ENCODE results near the gene BCAS1.

Gene BCAS1

DNA sequence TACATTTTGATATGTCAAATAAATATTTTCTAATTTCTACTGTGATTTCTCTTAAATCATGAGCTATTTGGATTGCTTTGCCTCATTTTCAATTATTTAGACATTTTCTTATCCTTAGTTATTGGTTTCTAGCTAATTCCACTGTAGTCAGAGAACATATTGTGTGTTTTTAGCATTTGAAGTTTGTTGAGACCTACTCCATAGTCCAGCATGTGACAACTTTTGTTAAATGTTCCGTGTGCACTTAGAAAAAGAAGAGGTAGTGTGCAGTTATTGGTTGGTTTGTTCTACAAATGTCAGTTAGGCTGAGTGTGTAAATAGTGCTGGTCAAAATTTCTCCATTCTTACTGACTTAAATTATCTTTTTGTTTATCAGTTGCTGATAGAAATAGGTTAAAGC is 138.8 kb downstream of the BCAS1 start:
- no peak overlapping the region for H3K4me3 ChIP-seq (ENCODE audit: low read depth, low read length)
- TF ChIP-seq, protein P1, sequence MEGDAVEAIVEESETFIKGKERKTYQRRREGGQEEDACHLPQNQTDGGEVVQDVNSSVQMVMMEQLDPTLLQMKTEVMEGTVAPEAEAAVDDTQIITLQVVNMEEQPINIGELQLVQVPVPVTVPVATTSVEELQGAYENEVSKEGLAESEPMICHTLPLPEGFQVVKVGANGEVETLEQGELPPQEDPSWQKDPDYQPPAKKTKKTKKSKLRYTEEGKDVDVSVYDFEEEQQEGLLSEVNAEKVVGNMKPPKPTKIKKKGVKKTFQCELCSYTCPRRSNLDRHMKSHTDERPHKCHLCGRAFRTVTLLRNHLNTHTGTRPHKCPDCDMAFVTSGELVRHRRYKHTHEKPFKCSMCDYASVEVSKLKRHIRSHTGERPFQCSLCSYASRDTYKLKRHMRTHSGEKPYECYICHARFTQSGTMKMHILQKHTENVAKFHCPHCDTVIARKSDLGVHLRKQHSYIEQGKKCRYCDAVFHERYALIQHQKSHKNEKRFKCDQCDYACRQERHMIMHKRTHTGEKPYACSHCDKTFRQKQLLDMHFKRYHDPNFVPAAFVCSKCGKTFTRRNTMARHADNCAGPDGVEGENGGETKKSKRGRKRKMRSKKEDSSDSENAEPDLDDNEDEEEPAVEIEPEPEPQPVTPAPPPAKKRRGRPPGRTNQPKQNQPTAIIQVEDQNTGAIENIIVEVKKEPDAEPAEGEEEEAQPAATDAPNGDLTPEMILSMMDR (IDR thresholded peaks at IDR 0.05; ENCODE audit: low read depth, low read length) = no peak

DNA sequence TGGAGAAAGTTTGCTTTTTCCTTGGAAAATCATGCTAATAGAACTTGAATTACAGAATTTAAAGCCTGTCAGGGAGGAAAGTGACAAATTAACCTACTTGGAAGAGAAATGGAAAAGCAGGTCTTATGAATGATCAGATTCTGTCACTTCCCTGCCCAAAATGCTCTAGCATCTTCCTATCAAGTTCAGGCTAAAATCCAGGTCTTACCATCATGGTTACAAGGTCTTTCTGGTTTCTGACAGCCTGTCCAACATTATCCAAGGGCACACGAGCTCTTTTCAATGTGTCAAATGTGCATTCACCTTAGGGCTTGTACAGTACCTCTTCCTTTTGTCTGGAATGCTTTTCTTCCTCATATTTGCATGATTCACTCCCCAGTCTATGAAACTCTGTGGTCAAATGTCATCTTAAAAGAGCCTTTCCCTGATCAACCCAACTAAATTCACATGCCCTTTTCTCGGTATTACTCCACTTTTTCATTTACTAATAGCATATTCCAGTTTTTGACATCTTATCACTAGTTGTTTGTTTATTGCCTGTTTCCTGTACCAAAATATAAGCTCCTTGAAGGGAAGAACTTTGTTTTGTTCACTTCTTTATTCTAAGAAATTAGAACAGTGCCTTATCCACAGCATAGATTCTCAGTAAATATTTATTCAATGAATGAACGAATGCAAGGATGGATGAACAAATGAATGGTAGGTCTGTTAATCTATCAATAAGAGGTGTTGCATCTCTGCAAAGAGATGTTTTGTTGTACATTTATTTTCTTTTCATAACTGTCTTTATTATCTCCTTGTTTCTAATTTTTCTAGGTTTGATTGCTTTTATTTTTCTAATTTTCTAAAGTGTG is 139.5 kb downstream of the BCAS1 start:
- TF ChIP-seq, protein P1 (IDR thresholded peaks at IDR 0.05; ENCODE audit: low read depth, low read length) = no peak
- H3K4me3 ChIP-seq (ENCODE audit: low read depth, low read length) = no peak overlapping the region

DNA sequence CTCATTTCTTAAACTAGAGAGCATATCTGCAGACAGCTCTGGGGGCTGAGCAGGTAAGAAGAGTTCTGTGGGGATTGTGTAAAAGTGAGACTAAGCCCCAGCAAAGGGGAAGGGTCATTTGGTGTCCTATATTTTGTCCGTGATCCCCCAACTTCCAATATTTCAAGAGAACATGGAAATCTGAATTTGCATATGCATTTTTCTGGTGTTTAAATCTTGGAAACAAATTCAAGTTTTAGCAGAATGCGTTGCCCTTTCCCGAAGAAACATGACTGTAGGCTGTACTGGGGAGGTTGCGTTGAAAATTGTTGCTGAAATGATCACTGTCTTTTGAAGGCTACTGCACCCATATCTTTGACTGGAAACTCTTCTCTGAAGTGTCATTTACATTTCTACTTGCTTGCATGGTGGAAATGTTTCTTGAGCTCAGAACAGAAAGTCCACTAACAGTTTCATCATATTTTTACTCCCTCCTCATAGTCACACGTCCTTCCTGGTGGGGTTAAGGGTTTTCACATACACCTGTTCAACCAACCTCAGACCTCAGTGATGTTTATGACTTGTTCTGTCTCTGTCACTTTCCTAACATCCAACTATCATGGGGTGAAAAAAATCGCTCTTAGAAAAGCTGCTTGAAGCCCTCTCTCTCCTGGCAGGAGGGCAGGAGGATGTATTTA is 140.3 kb downstream of the BCAS1 start:
- H3K4me3 ChIP-seq (ENCODE audit: low read depth, low read length) = no peak overlapping the region
- TF ChIP-seq, protein P1 (IDR thresholded peaks at IDR 0.05; ENCODE audit: low read depth, low read length) = no peak

DNA sequence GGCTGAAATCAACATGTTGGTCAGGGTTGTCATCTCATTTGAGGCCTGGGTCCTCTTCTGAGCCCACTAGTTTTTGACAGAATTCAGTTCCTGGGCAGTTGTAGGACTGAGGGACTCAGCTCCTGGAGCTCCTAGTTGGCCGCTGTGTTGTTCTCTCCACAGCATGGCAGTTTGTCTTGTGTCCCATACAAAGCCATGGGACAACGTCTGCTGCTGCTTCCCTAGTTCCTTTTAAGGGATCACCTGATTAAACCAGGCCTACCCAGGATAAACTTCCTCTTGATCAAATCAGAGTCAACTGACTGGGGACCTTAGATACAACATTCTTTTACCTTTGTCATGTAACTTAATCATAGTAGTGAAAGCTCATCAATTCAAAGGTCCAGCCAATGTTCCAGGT is 141.0 kb downstream of the BCAS1 start:
- TF ChIP-seq, protein P1 (IDR thresholded peaks at IDR 0.05; ENCODE audit: low read depth, low read length) = no peak
- no peak overlapping the region for H3K4me3 ChIP-seq (ENCODE audit: low read depth, low read length)

DNA sequence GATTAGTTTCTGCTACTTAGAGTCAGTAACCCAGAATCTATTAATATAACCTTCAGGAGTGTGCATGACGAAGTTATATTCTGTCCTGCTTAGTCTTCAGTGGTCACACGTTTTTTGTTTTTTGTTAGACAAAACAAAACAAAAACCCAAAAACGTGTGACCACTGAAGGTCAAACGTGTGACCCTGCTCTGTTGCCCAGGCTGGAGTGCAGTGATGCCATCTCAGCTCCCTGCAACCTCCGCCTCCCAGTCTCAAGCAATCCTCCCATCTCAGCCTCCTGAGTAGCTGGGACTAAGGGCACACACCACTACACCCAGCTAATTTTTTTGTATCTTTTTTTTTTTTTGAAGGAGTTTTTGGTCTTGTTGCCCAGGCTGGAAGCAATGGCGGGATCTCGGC is 142.4 kb downstream of the BCAS1 start:
- H3K4me3 ChIP-seq (ENCODE audit: low read depth, low read length) = no peak overlapping the region
- TF ChIP-seq, protein P1 (IDR thresholded peaks at IDR 0.05; ENCODE audit: low read depth, low read length) = no peak

DNA sequence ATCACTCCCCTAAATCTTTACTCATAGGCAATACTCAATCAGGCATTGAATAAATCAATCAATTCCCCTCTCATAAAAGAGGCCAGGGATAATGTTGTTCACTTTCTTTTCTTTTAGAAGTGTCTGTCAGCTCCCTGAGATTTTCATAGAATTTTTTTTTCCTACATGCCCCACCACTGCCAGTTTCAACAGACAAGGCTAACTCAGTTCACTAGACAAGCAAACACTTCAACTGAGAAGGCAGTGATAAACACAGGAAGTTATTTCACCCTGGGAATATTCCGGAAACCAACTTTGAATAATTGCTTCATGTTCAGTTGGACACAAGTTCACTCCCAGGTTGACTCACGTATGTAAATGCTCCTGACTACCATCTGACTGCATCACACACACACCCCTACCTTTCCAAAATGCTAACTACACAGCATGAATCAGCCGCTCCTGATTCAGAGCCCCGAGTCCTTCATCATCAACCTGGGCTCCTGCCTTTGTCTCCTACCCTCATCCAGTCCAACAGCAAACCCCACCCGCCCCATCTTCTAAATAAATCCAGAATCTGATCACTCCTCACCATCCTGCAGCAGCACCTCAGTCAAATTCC is 143.9 kb downstream of the BCAS1 start:
- no peak overlapping the region for H3K4me3 ChIP-seq (ENCODE audit: low read depth, low read length)
- TF ChIP-seq, protein P1 (IDR thresholded peaks at IDR 0.05; ENCODE audit: low read depth, low read length) = no peak

All from WI38 (cell line).